CD4-positive, alpha-beta T cell treated with Interleukin-4 for 1 hour (primary cell): ENCODE data around the gene NKX3-2.

Experiments used
- DNase-seq, 2 donors: peaks; one replicate each; pipeline ENCODE4 v3.0.0-alpha.2; 2020 to 2022

The NKX3-2 gene

GRCh38 chr4:13530823-13531624, 13.3 kb downstream of the NKX3-2 start:
- DNase-seq, result no peak

- no peak for DNase-seq
Measured at GRCh38 chr4:13529128-13529919, 15.0 kb downstream of the NKX3-2 start.

GRCh38 chr4:13528821-13529127, 15.5 kb downstream of the NKX3-2 start:
- DNase-seq, result no peak

- no peak for DNase-seq
Measured at GRCh38 chr4:13527981-13528820, 16.1 kb downstream of the NKX3-2 start.

- no peak for DNase-seq
Measured at GRCh38 chr4:13527192-13527980, 16.9 kb downstream of the NKX3-2 start.

- no peak for DNase-seq
Measured at GRCh38 chr4:13526658-13527057, 17.6 kb downstream of the NKX3-2 start.

- no peak for DNase-seq
Measured at GRCh38 chr4:13525606-13526281, 18.6 kb downstream of the NKX3-2 start.

GRCh38 chr4:13524504-13525243, 19.6 kb downstream of the NKX3-2 start:
- no peak for DNase-seq

GRCh38 chr4:13523591-13524503, 20.5 kb downstream of the NKX3-2 start:
- DNase-seq, result no peak

- DNase-seq, result no peak
Measured at GRCh38 chr4:13523105-13523477, 21.2 kb downstream of the NKX3-2 start.

GRCh38 chr4:13522282-13523104, 21.8 kb downstream of the NKX3-2 start:
- no peak for DNase-seq

- no peak for DNase-seq
Measured at GRCh38 chr4:13521047-13521446, 23.3 kb downstream of the NKX3-2 start.

GRCh38 chr4:13516315-13516860, 27.9 kb downstream of the NKX3-2 start:
- DNase-seq, result no peak

- DNase-seq, result no peak
Measured at GRCh38 chr4:13515268-13515667, 29.0 kb downstream of the NKX3-2 start.

- no peak for DNase-seq
Measured at GRCh38 chr4:13514722-13515121, 29.6 kb downstream of the NKX3-2 start.

- DNase-seq, result no peak
Measured at GRCh38 chr4:13511101-13511500, 33.2 kb downstream of the NKX3-2 start.

- DNase-seq, result no peak
Measured at GRCh38 chr4:13509442-13509841, 34.9 kb downstream of the NKX3-2 start.

GRCh38 chr4:13504374-13504773, 39.9 kb downstream of the NKX3-2 start:
- no peak for DNase-seq

- DNase-seq, result no peak
Measured at GRCh38 chr4:13498469-13498868, 45.8 kb downstream of the NKX3-2 start.
